OCI-LY3 (cell line): ENCODE results near the gene MXI1.

Experiments used
- H2AFZ ChIP-seq: fragments of 200-600, 300-600 bp; shearing (Covaris generic); 2 replicates; pipeline ENCODE4 v1.6.0; 2014; ENCODE audit warnings: antibody characterized with exemption, low read depth, low read length
- H3K27ac ChIP-seq: fragments of 200-600, 300-600 bp; sonication (generic); 2 replicates; pipeline ENCODE4 v1.5.1; 2014; ENCODE audit warnings: mild to moderate bottlenecking, low read length, moderate library complexity, mixed read lengths
- H3K27me3 ChIP-seq: fragments of 200-600, 300-600 bp; sonication (generic); 2 replicates; pipeline ENCODE4 v1.6.1; 2014; ENCODE audit warnings: low read depth, low read length, mixed read lengths
- H3K36me3 ChIP-seq: fragments of 200-600, 300-600 bp; sonication (generic); replicated peaks from 2 replicates; pipeline ENCODE3; 2014; ENCODE audit warnings: low read depth, low read length, mixed read lengths
- H3K4me1 ChIP-seq: fragments of 300-600, 200-600 bp; sonication (generic); 2 replicates; pipeline ENCODE4 v1.6.1; 2014; ENCODE audit warnings: low read length, mixed read lengths
- H3K4me2 ChIP-seq: fragments of 200-600, 300-600 bp; sonication (generic); 2 replicates; pipeline ENCODE4 v1.6.1; 2014; ENCODE audit warnings: low read length, mixed read lengths
- H3K4me3 ChIP-seq: fragments of 300-600, 200-600 bp; sonication (generic); 2 replicates; pipeline ENCODE4 v1.5.1; 2014; ENCODE audit warnings: antibody characterized with exemption, mild to moderate bottlenecking, low read length, moderate library complexity
- H3K79me2 ChIP-seq: fragments of 300-600, 200-600 bp; shearing (Covaris generic); 2 replicates; pipeline ENCODE4 v1.6.1; 2014; ENCODE audit warnings: mild to moderate bottlenecking, low read length, mixed read lengths
- H3K9ac ChIP-seq: fragments of 300-600, 200-600 bp; shearing (Covaris generic); 2 replicates; pipeline ENCODE4 v1.6.0; 2014; ENCODE audit warnings: mild to moderate bottlenecking, low read length, moderate library complexity
- H3K9me3 ChIP-seq: fragments of 200-600, 300-600 bp; shearing (Covaris generic); 2 replicates; pipeline ENCODE4 v1.6.1; 2014; ENCODE audit warnings: low read length, mixed read lengths; ENCODE audit not compliant: insufficient read depth
- H4K20me1 ChIP-seq: fragments of 200-600, 300-600 bp; sonication (generic); 2 replicates; pipeline ENCODE4 v1.6.1; 2016; ENCODE audit warnings: low read length, mixed read lengths; ENCODE audit not compliant: insufficient read depth
- CTCF ChIP-seq: fragments of 200-600, 300-600 bp; sonication (generic); IDR thresholded peaks from 2 replicates; pipeline ENCODE4 v1.5.1; 2014; ENCODE audit warnings: antibody characterized with exemption, low read length, low read depth
- EZH2phosphoT487 ChIP-seq: fragments of 200-600 bp; shearing (Covaris generic); IDR thresholded peaks from 2 replicates; pipeline ENCODE4 v1.6.1; 2018; ENCODE audit warnings: antibody characterized with exemption, mixed run types, low read depth

The MXI1 gene

GRCh38 chr10:110260746-110261477 is 53.5 kb downstream of the MXI1 start:
- TF ChIP-seq CTCF (no peak), EZH2phosphoT487 (no peak)
- H3K79me2 ChIP-seq: no peaks in the 10 kb centered on the region

GRCh38 chr10:110263164-110263563 is 55.8 kb downstream of the MXI1 start:
- no peak overlapping the region for H3K9ac ChIP-seq
- H4K20me1 ChIP-seq: peaks cover 37% of the 10 kb centered on the region; the same call in 1 of the 2 replicates
- no peaks in the 10 kb centered on the region for H3K79me2 ChIP-seq
- no peak overlapping the region for H2AFZ ChIP-seq
- TF ChIP-seq CTCF: no peak
- no peak for TF ChIP-seq EZH2phosphoT487
- H3K4me1 ChIP-seq: no peaks in the 10 kb centered on the region
- no peaks in the 10 kb centered on the region for H3K36me3 ChIP-seq
- no peak overlapping the region for H3K27ac ChIP-seq
- no peak overlapping the region for H3K4me2 ChIP-seq
- no peak overlapping the region for H3K4me3 ChIP-seq
- H3K9me3 ChIP-seq: no peaks in the 10 kb centered on the region
- peaks cover 58% of the 10 kb centered on the region for H3K27me3 ChIP-seq

More at GRCh38 chr10:110260746-110261477, 53.5 kb downstream of the MXI1 start:
- H3K27ac ChIP-seq: no peak overlapping the region
- H3K27me3 ChIP-seq: peaks cover 53% of the 10 kb centered on the region
- no peak overlapping the region for H3K4me3 ChIP-seq
- peaks cover 30% of the 10 kb centered on the region; the same call in 1 of the 2 replicates for H4K20me1 ChIP-seq
- no peaks in the 10 kb centered on the region for H3K4me1 ChIP-seq
- H3K9me3 ChIP-seq: no peaks in the 10 kb centered on the region
- H2AFZ ChIP-seq: no peak overlapping the region
- no peak overlapping the region for H3K9ac ChIP-seq
- H3K36me3 ChIP-seq: peaks cover under 1% of the 10 kb centered on the region
- no peak overlapping the region for H3K4me2 ChIP-seq

- H4K20me1 ChIP-seq: peaks cover 38% of the 10 kb centered on the region; the same call in 1 of the 2 replicates
Observed at GRCh38 chr10:110265573-110266193, 58.3 kb downstream of the MXI1 start.

More at GRCh38 chr10:110265573-110266193, 58.3 kb downstream of the MXI1 start:
- H2AFZ ChIP-seq: no peak overlapping the region
- H3K4me2 ChIP-seq: no peak overlapping the region
- no peaks in the 10 kb centered on the region for H3K36me3 ChIP-seq
- no peak overlapping the region for H3K27ac ChIP-seq
- no peak overlapping the region for H3K4me3 ChIP-seq
- TF ChIP-seq EZH2phosphoT487: no peak
- no peak for TF ChIP-seq CTCF
- H3K27me3 ChIP-seq: peaks cover 57% of the 10 kb centered on the region
- no peak overlapping the region for H3K9ac ChIP-seq
- no peaks in the 10 kb centered on the region for H3K79me2 ChIP-seq
- H3K9me3 ChIP-seq: no peaks in the 10 kb centered on the region
- H3K4me1 ChIP-seq: no peaks in the 10 kb centered on the region
